NT2/D1 (cell line): ENCODE measurements around the gene CCDC185.
A peak's percentile ranks its signal among the peaks of the same experiment; 100 is the strongest.

Experiments used
- DNase-seq: peaks from one replicate; pipeline ENCODE4 v3.0.0-alpha.2; 2011; ENCODE audit warnings: low read depth, low spot score
- H3K27me3 ChIP-seq: 2 replicates; pipeline ENCODE4 v1.6.0; 2011; ENCODE audit warnings: mild to moderate bottlenecking; ENCODE audit not compliant: insufficient read length, insufficient read depth
- H3K36me3 ChIP-seq: 2 replicates; pipeline ENCODE4 v1.6.1; 2011; ENCODE audit warnings: mild to moderate bottlenecking, low read length, mixed read lengths; ENCODE audit not compliant: insufficient read depth, insufficient read length
- H3K4me1 ChIP-seq: 2 replicates; pipeline ENCODE4 v1.5.1; 2011; ENCODE audit not compliant: insufficient read depth, insufficient read length
- H3K4me3 ChIP-seq: 2 replicates; pipeline ENCODE4 v1.5.1; 2011; ENCODE audit warnings: low read depth; ENCODE audit not compliant: insufficient read length
- H3K9ac ChIP-seq: 2 replicates; pipeline ENCODE4 v1.6.0; 2011; ENCODE audit warnings: low read depth; ENCODE audit not compliant: insufficient read length
- H3K9me3 ChIP-seq: 2 replicates; pipeline ENCODE4 v1.5.1; 2011; ENCODE audit warnings: mild to moderate bottlenecking, low read length; ENCODE audit not compliant: insufficient read depth
- SUZ12 ChIP-seq: IDR thresholded peaks from 2 replicates; pipeline ENCODE4 v1.6.1; 2011; ENCODE audit not compliant: insufficient read length, insufficient read depth; ENCODE audit errors: extremely low read depth
- YY1 ChIP-seq: IDR thresholded peaks from 2 replicates; pipeline ENCODE4 v1.6.1; 2011; ENCODE audit not compliant: insufficient read length, insufficient read depth
- ZNF274 ChIP-seq: IDR thresholded peaks from 2 replicates; pipeline ENCODE4 v1.6.1; 2011; ENCODE audit warnings: mild to moderate bottlenecking, low read depth, low read length

Gene CCDC185

GRCh38 chr1:223349241-223349640, 44.0 kb upstream of the CCDC185 start:
- no peak overlapping the region for H3K4me3 ChIP-seq
- H3K27me3 ChIP-seq: no peaks in the 10 kb centered on the region
- peaks cover 8% of the 10 kb centered on the region for H3K4me1 ChIP-seq
- H3K9me3 ChIP-seq: no peaks in the 10 kb centered on the region
- no peak for DNase-seq
- no peak overlapping the region for H3K9ac ChIP-seq
- TF ChIP-seq YY1: no peak
- no peak for TF ChIP-seq ZNF274
- no peak for TF ChIP-seq SUZ12
- H3K36me3 ChIP-seq: no peaks in the 10 kb centered on the region

GRCh38 chr1:223350361-223350908, 42.8 kb upstream of the CCDC185 start:
- no peak for TF ChIP-seq YY1
- TF ChIP-seq ZNF274: no peak
- TF ChIP-seq SUZ12: no peak
- Histone ChIP-seq H3K4me3 (no peak overlapping the region), H3K4me1 (peaks cover 8% of the 10 kb centered on the region), H3K9ac (no peak overlapping the region), H3K27me3 (no peaks in the 10 kb centered on the region), H3K9me3 (no peaks in the 10 kb centered on the region), H3K36me3 (no peaks in the 10 kb centered on the region)
- no peak for DNase-seq

- Histone ChIP-seq H3K27me3 (no peaks in the 10 kb centered on the region), H3K4me3 (no peak overlapping the region), H3K36me3 (no peaks in the 10 kb centered on the region), H3K4me1 (peaks cover 8% of the 10 kb centered on the region), H3K9me3 (no peaks in the 10 kb centered on the region), H3K9ac (no peak overlapping the region)
- no peak for TF ChIP-seq YY1
- TF ChIP-seq SUZ12: no peak
- TF ChIP-seq ZNF274: no peak
- no peak for DNase-seq
These were observed 40.3 kb upstream of the CCDC185 start for GRCh38 chr1:223352944-223353343.

- no peak overlapping the region for H3K9ac ChIP-seq
- no peak for TF ChIP-seq YY1
- TF ChIP-seq ZNF274: no peak
- TF ChIP-seq SUZ12: no peak
- no peaks in the 10 kb centered on the region for H3K27me3 ChIP-seq
These were observed 39.3 kb upstream of the CCDC185 start for GRCh38 chr1:223353939-223354338.

GRCh38 chr1:223355699-223356098, 37.5 kb upstream of the CCDC185 start:
- TF ChIP-seq ZNF274 (no peak), YY1 (no peak)
- H3K9me3 ChIP-seq: no peaks in the 10 kb centered on the region
- H3K27me3 ChIP-seq: peaks cover 3% of the 10 kb centered on the region
- no peaks in the 10 kb centered on the region for H3K36me3 ChIP-seq
- H3K9ac ChIP-seq: no peak overlapping the region
- no peak for DNase-seq
- no peak overlapping the region for H3K4me3 ChIP-seq
- H3K4me1 ChIP-seq: peaks cover 8% of the 10 kb centered on the region

More at GRCh38 chr1:223353939-223354338, 39.3 kb upstream of the CCDC185 start:
- no peak overlapping the region for H3K4me3 ChIP-seq
- H3K36me3 ChIP-seq: no peaks in the 10 kb centered on the region
- H3K4me1 ChIP-seq: peaks cover 8% of the 10 kb centered on the region
- H3K9me3 ChIP-seq: no peaks in the 10 kb centered on the region
- no peak for DNase-seq

GRCh38 chr1:223358826-223359225, 34.4 kb upstream of the CCDC185 start:
- Histone ChIP-seq H3K9me3 (no peaks in the 10 kb centered on the region), H3K36me3 (no peaks in the 10 kb centered on the region), H3K27me3 (peaks cover 25% of the 10 kb centered on the region), H3K4me1 (no peaks in the 10 kb centered on the region), H3K9ac (no peak overlapping the region), H3K4me3 (no peak overlapping the region)
- DNase-seq: no peak
- TF ChIP-seq SUZ12 (no peak), ZNF274 (no peak), YY1 (no peak)

- Histone ChIP-seq H3K4me1 (no peaks in the 10 kb centered on the region), H3K9me3 (no peaks in the 10 kb centered on the region), H3K9ac (peak overlapping the region; percentile 64), H3K36me3 (no peaks in the 10 kb centered on the region), H3K27me3 (peaks cover 48% of the 10 kb centered on the region), H3K4me3 (peak overlapping the region; percentile 61)
- DNase-seq: no peak
- TF ChIP-seq SUZ12 (no peak), ZNF274 (no peak), YY1 (no peak)
These were observed 30.0 kb upstream of the CCDC185 start for GRCh38 chr1:223363057-223363855.
